Measurements from ENCODE around the gene EMILIN2. TPM values are rescaled to one million over a fixed set of nuclear protein-coding genes. Genes with fewer than 3 reads are reported as not detected.

Gene EMILIN2
- total RNA-seq, 3 donors from 2014 or later (not counting 1 experiment from before 2014, with no cell fraction given) = 8.4 to 25.6 (median 9.8) TPM

- H3K27ac ChIP-seq (ENCODE audit: low read length) = no peak overlapping the region
- H3K9me3 Mint-ChIP-seq = no peaks in the 10 kb centered on the region
Observed at GRCh38 chr18:2905854-2906703, 59.3 kb downstream of the EMILIN2 start.

GRCh38 chr18:2906704-2907549 lies 60.1 kb downstream of the EMILIN2 start:
- peaks cover 4% of the 10 kb centered on the region for H3K36me3 ChIP-seq (ENCODE audit: control insufficient read depth, insufficient read depth, low read length)
- DNase-seq (peak; percentile 38 to 67), ATAC-seq (peak; percentile 65 to 74 (median 72))
- intact Hi-C loops (cut with micrococcal nuclease) = no loop called here
- no peaks in the 10 kb centered on the region for H3K27me3 ChIP-seq (ENCODE audit: control insufficient read depth, insufficient read depth, low read length)
- H3K27ac ChIP-seq (ENCODE audit: low read length) = peak overlapping the region; percentile 40
- TF ChIP-seq CTCF (IDR thresholded peaks at IDR 0.05) = no peak
- Mint-ChIP-seq H3K27ac (peak overlapping the region; percentile 19 to 75), H3K9me3 (no peaks in the 10 kb centered on the region), H3K27me3 (ENCODE audit: low read depth in 2 of 2) (no peaks in the 10 kb centered on the region), H3K4me1 (peaks cover 9 to 24% of the 10 kb centered on the region in 2 donors), H3K4me3 (peak overlapping the region; percentile 84), H3K36me3 (no peaks in the 10 kb centered on the region)
- H3K9me3 ChIP-seq (ENCODE audit: control insufficient read depth, insufficient read depth, low read length) = no peaks in the 10 kb centered on the region
- peak overlapping the region; percentile 63 for H3K4me3 ChIP-seq (ENCODE audit: low read length)
- peaks cover 16% of the 10 kb centered on the region for H3K4me1 ChIP-seq (ENCODE audit: control insufficient read depth, insufficient read depth, low read length)
- WGBS (ENCODE audit: insufficient coverage) = 3% methylated on average over 73 of the region's 73 CpGs

More at GRCh38 chr18:2905854-2906703, 59.3 kb downstream of the EMILIN2 start:
- ATAC-seq (peak; percentile 16 to 47 (median 39)), DNase-seq (peak; percentile 24 to 62)
- intact Hi-C loops (cut with micrococcal nuclease) = no loop called here
- TF ChIP-seq CTCF (IDR thresholded peaks at IDR 0.05) = no peak
- Histone ChIP-seq H3K9me3 (ENCODE audit: control insufficient read depth, insufficient read depth, low read length) (no peaks in the 10 kb centered on the region), H3K4me1 (ENCODE audit: control insufficient read depth, insufficient read depth, low read length) (peaks cover 16% of the 10 kb centered on the region), H3K27me3 (ENCODE audit: control insufficient read depth, insufficient read depth, low read length) (no peaks in the 10 kb centered on the region), H3K36me3 (ENCODE audit: control insufficient read depth, insufficient read depth, low read length) (peaks cover 4% of the 10 kb centered on the region), H3K4me3 (ENCODE audit: low read length) (peak overlapping the region; percentile 63)
- peak overlapping the region; percentile 25 to 52 for H3K27ac Mint-ChIP-seq
- H3K36me3 Mint-ChIP-seq = no peaks in the 10 kb centered on the region
- peak overlapping the region; percentile 82 for H3K4me3 Mint-ChIP-seq
- peaks cover 9 to 24% of the 10 kb centered on the region in 2 donors for H3K4me1 Mint-ChIP-seq
- 7% methylated on average over 92 of the region's 92 CpGs for WGBS (ENCODE audit: insufficient coverage)
- H3K27me3 Mint-ChIP-seq (ENCODE audit: low read depth in 2 of 2) = no peaks in the 10 kb centered on the region

GRCh38 chr18:2907550-2908135 lies 60.8 kb downstream of the EMILIN2 start:
- peak overlapping the region; percentile 8 for H3K27ac ChIP-seq (ENCODE audit: low read length)
- peak in 1 of 2 donors; percentile 41 for DNase-seq

More at GRCh38 chr18:2907550-2908135, 60.8 kb downstream of the EMILIN2 start:
- peak overlapping the region; percentile 50 for H3K4me3 ChIP-seq (ENCODE audit: low read length)
- H3K36me3 ChIP-seq (ENCODE audit: control insufficient read depth, insufficient read depth, low read length) = peaks cover 8% of the 10 kb centered on the region
- peaks cover 22% of the 10 kb centered on the region for H3K4me1 ChIP-seq (ENCODE audit: control insufficient read depth, insufficient read depth, low read length)
- H3K36me3 Mint-ChIP-seq = no peaks in the 10 kb centered on the region
- H3K9me3 ChIP-seq (ENCODE audit: control insufficient read depth, insufficient read depth, low read length) = no peaks in the 10 kb centered on the region
- H3K9me3 Mint-ChIP-seq = no peaks in the 10 kb centered on the region
- peak overlapping the region; percentile 84 for H3K4me3 Mint-ChIP-seq
- H3K27me3 ChIP-seq (ENCODE audit: control insufficient read depth, insufficient read depth, low read length) = no peaks in the 10 kb centered on the region
- intact Hi-C loops (cut with micrococcal nuclease) = no loop called here
- no peaks in the 10 kb centered on the region for H3K27me3 Mint-ChIP-seq (ENCODE audit: low read depth in 2 of 2)
- H3K4me1 Mint-ChIP-seq = peaks cover 12 to 29% of the 10 kb centered on the region in 2 donors
- WGBS (ENCODE audit: insufficient coverage) = 61% methylated on average over 5 of the region's 5 CpGs
- no peak for TF ChIP-seq CTCF (IDR thresholded peaks at IDR 0.05)
- peak in 2 of 3 donors; percentile 4 to 14 for ATAC-seq
- peak overlapping the region; percentile 19 to 75 for H3K27ac Mint-ChIP-seq
